Ishikawa (cell line): ENCODE results near the gene SCAANT1.

Experiments used
- CREB1 ChIP-seq: IDR thresholded peaks from 2 replicates; pipeline ENCODE4 v1.6.1; 2012; ENCODE audit warnings: low read depth
- TEAD4 ChIP-seq: IDR thresholded peaks from 2 replicates; pipeline ENCODE4 v1.6.1; 2012
- YY1 ChIP-seq: IDR thresholded peaks from 2 replicates; pipeline ENCODE4 v1.6.1; 2012; ENCODE audit warnings: low read depth
- TF ChIP-seq, protein P1 (sequence below): IDR thresholded peaks from 2 replicates; pipeline ENCODE4 v1.6.1; 2012; ENCODE audit warnings: low read depth, mild to moderate bottlenecking
- TF ChIP-seq, protein P2 (sequence below): IDR thresholded peaks from 2 replicates; pipeline ENCODE4 v1.6.1; 2012

DNA sequence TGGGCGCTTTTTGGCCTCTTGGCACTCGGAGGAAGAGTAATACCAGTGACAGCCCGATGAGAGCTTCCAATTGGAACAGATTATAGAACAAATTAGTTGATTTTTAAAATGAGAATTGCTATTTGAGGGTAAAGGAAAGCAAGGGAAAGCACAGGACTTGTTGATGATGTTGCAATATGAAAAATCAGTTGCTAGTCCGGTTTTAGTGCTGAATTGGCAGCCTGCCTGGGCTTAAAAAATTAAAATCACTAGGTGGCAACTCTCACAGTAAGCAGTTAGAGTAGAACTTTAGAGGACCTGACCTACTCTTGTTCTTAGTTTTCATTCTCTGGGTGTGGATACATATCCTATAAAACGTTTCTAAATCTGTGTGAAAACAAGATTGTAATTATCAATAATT, 2.1 kb upstream of the SCAANT1 start:
- TF ChIP-seq TEAD4 (no peak), YY1 (no peak), CREB1 (no peak)
- TF ChIP-seq, protein P1, sequence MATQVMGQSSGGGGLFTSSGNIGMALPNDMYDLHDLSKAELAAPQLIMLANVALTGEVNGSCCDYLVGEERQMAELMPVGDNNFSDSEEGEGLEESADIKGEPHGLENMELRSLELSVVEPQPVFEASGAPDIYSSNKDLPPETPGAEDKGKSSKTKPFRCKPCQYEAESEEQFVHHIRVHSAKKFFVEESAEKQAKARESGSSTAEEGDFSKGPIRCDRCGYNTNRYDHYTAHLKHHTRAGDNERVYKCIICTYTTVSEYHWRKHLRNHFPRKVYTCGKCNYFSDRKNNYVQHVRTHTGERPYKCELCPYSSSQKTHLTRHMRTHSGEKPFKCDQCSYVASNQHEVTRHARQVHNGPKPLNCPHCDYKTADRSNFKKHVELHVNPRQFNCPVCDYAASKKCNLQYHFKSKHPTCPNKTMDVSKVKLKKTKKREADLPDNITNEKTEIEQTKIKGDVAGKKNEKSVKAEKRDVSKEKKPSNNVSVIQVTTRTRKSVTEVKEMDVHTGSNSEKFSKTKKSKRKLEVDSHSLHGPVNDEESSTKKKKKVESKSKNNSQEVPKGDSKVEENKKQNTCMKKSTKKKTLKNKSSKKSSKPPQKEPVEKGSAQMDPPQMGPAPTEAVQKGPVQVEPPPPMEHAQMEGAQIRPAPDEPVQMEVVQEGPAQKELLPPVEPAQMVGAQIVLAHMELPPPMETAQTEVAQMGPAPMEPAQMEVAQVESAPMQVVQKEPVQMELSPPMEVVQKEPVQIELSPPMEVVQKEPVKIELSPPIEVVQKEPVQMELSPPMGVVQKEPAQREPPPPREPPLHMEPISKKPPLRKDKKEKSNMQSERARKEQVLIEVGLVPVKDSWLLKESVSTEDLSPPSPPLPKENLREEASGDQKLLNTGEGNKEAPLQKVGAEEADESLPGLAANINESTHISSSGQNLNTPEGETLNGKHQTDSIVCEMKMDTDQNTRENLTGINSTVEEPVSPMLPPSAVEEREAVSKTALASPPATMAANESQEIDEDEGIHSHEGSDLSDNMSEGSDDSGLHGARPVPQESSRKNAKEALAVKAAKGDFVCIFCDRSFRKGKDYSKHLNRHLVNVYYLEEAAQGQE, result peak; percentile 34; the same call in 1 of the 2 replicates
- TF ChIP-seq, protein P2, sequence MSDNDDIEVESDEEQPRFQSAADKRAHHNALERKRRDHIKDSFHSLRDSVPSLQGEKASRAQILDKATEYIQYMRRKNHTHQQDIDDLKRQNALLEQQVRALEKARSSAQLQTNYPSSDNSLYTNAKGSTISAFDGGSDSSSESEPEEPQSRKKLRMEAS, result no peak
